Tibial nerve (tissue), 4 donors: Measurements from ENCODE around the gene CNTN2. TPM values are rescaled to one million over a fixed set of nuclear protein-coding genes. Genes with fewer than 3 reads are reported as not detected.

Experiments used
- DNase-seq, 2 donors: peaks; one replicate each; pipeline ENCODE4 v3.0.0-alpha.2; 2019; ENCODE audit warnings: low spot score in 2 of 2
- H3K27ac ChIP-seq, 4 donors: fragments of 200-600 bp; sonication (generic) in 3 of 4; one replicate each; pipeline ENCODE4 v1.5.1; 2017 to 2019; ENCODE audit warnings: mild to moderate bottlenecking in 1 of 4
- H3K27me3 ChIP-seq, 2 donors: fragments of 200-600 bp; sonication (generic) in 1 of 2; one replicate each; pipeline versions ENCODE4 v1.5.1 to v1.6.0; 2017 to 2019
- H3K36me3 ChIP-seq, 3 donors: fragments of 200-600 bp; sonication (generic); one replicate each; pipeline ENCODE4 v1.5.1; 2018 to 2019
- H3K4me1 ChIP-seq, 4 donors: fragments of 200-600 bp; sonication (generic) in 3 of 4; one replicate each; pipeline ENCODE4 v1.5.1; 2017 to 2019
- H3K4me3 ChIP-seq, 4 donors: fragments of 200-600 bp; sonication (generic) in 3 of 4; one replicate each; pipeline ENCODE4 v1.5.1; 2017 to 2019; ENCODE audit warnings: mild to moderate bottlenecking in 1 of 4, moderate library complexity in 1 of 4
- H3K9me3 ChIP-seq, 4 donors: fragments of 200-600 bp; sonication (generic) in 3 of 4; one replicate each; pipeline ENCODE4 v1.5.1; 2017 to 2019
- CTCF ChIP-seq, 5 experiments: fragments of 200-600 bp in 3 of 5; fragments of 450-650 bp in 2 of 5; sonication (generic) in 3 of 5; IDR thresholded peaks; one replicate each; pipeline ENCODE4 v1.5.1; 2016 to 2019; ENCODE audit warnings: antibody characterized with exemption in 5 of 5, mild to moderate bottlenecking in 3 of 5, moderate library complexity in 2 of 5
- EP300 ChIP-seq, 2 donors: sonication (generic); formaldehyde crosslinking; IDR thresholded peaks; one replicate each; pipeline ENCODE4 v1.6.1; 2017; ENCODE audit warnings: antibody characterized with exemption in 2 of 2, mild to moderate bottlenecking in 1 of 2
- POLR2A ChIP-seq, 2 donors: fragments of 450-650 bp; IDR thresholded peaks; one replicate each; pipeline ENCODE4 v1.6.1; 2017; ENCODE audit warnings: antibody characterized with exemption in 2 of 2, mild to moderate bottlenecking in 2 of 2, moderate library complexity in 2 of 2
- WGBS, 2 donors: methylation state at CpG; one replicate each; pipeline ENCODE4 v1.1.5; 2018; 5-methylcytosine and 5-hydroxymethylcytosine counted together
- total RNA-seq, 4 donors: library from RNA; depleted of rRNA; stranded (reverse); fragments of >200 nt; gene quantifications; one replicate each; pipeline ENCODE4 v1.1.0, GENCODE V29; 2016

The CNTN2 gene
- total RNA-seq, 4 donors from 2014 or later = 6.1 to 22.2 (median 12.2) TPM

- Histone ChIP-seq H3K27ac (no peak overlapping the region), H3K9me3 (no peaks in the 10 kb centered on the region), H3K4me1 (peaks cover 0 to 7% (median 1%) of the 10 kb centered on the region in 4 donors), H3K36me3 (no peaks in the 10 kb centered on the region), H3K27me3 (no peaks in the 10 kb centered on the region), H3K4me3 (no peak overlapping the region)
- DNase-seq = no peak
- 89 to 90% methylated on average over 3 of the region's 3 CpGs for WGBS, 2 donors
- TF ChIP-seq POLR2A (IDR thresholded peaks at IDR 0.05) (no peak), CTCF (IDR thresholded peaks at IDR 0.05) (no peak), EP300 (IDR thresholded peaks at IDR 0.05) (no peak)
Measured at GRCh38 chr1:205127646-205128045, 84.6 kb downstream of the CNTN2 start.

Other genes with a start within 250 kb of the CNTN2 start
- gene NFASC, start 172.3 kb upstream of the CNTN2 start, total RNA-seq = 100 to 1,000 TPM in 1 of 4 donors, 10 to 100 TPM in 3; 69.9 to 112 (median 94.0) TPM
- gene TMEM81, start 41.2 kb downstream of the CNTN2 start, total RNA-seq = 1 to 10 TPM in 2 of 4 donors, under 1 TPM in 1, not detected in 1; 0.44 to 3.6 (median 2.3) TPM
- gene RBBP5, start 78.8 kb downstream of the CNTN2 start, total RNA-seq = 10 to 100 TPM; 12.5 to 18.4 (median 14.4) TPM
- gene DSTYK, start 168.5 kb downstream of the CNTN2 start, total RNA-seq = 10 to 100 TPM; 10.5 to 15.5 (median 14.1) TPM
- 1 to 10 TPM; 2.4 to 4.8 (median 2.7) TPM for gene TMCC2, start 184.7 kb downstream of the CNTN2 start, total RNA-seq